GM19467 (cell line): ENCODE measurements around the gene ZNF484.
"Not testable (repeated sequence)": the region's sequence is repeated elsewhere in the genome, so short reads cannot be mapped to it uniquely, and the experiment has no call there.

ENCODE experiments used
- ATAC-seq: cut with Tn5 transposase; IDR thresholded peaks from one replicate; pipeline ENCODE4 v1.9.1; 2021; ENCODE audit warnings: mild to moderate bottlenecking, moderate library complexity; ENCODE audit not compliant: unreplicated experiment

Gene ZNF484

GRCh38 chr9:92864152-92864551 is 13.7 kb downstream of the ZNF484 start:
- ATAC-seq = no peak

- no peak for ATAC-seq
Measured at GRCh38 chr9:92860867-92861266, 17.0 kb downstream of the ZNF484 start.

GRCh38 chr9:92857236-92857635 is 20.6 kb downstream of the ZNF484 start:
- no peak for ATAC-seq

GRCh38 chr9:92853716-92854115 is 24.1 kb downstream of the ZNF484 start:
- ATAC-seq = no peak

GRCh38 chr9:92850898-92851297 is 26.9 kb downstream of the ZNF484 start:
- ATAC-seq = no peak

- ATAC-seq = not testable (repeated sequence)
Measured at GRCh38 chr9:92848740-92849139, 29.1 kb downstream of the ZNF484 start.

GRCh38 chr9:92846662-92847145 is 31.1 kb downstream of the ZNF484 start:
- no peak for ATAC-seq

GRCh38 chr9:92838411-92838810 is 39.4 kb downstream of the ZNF484 start:
- not testable (repeated sequence) for ATAC-seq

- no peak for ATAC-seq
Measured at GRCh38 chr9:92837191-92837590, 40.6 kb downstream of the ZNF484 start.

- no peak for ATAC-seq
Measured at GRCh38 chr9:92829420-92829819, 48.4 kb downstream of the ZNF484 start.

- ATAC-seq = not testable (repeated sequence)
Measured at GRCh38 chr9:92825065-92825464, 52.8 kb downstream of the ZNF484 start.

GRCh38 chr9:92820964-92821363 is 56.9 kb downstream of the ZNF484 start:
- no peak for ATAC-seq

- ATAC-seq = not testable (repeated sequence)
Measured at GRCh38 chr9:92819898-92820297, 57.9 kb downstream of the ZNF484 start.

GRCh38 chr9:92809629-92810326 is 68.1 kb downstream of the ZNF484 start:
- not testable (repeated sequence) for ATAC-seq

GRCh38 chr9:92808726-92809451 is 68.9 kb downstream of the ZNF484 start:
- no peak for ATAC-seq

- no peak for ATAC-seq
Measured at GRCh38 chr9:92807757-92808725, 69.8 kb downstream of the ZNF484 start.

GRCh38 chr9:92807031-92807756 is 70.6 kb downstream of the ZNF484 start:
- no peak for ATAC-seq

GRCh38 chr9:92804727-92805126 is 73.1 kb downstream of the ZNF484 start:
- no peak for ATAC-seq

- no peak for ATAC-seq
Measured at GRCh38 chr9:92798358-92798757, 79.5 kb downstream of the ZNF484 start.

- ATAC-seq = not testable (repeated sequence)
Measured at GRCh38 chr9:92796337-92796804, 81.5 kb downstream of the ZNF484 start.
